IMR-90 (cell line): ENCODE results near the gene RBM8A. TPM values are rescaled to one million over a fixed set of nuclear protein-coding genes. Genes with fewer than 3 reads are reported as not detected.
A peak's percentile ranks its signal among the peaks of the same experiment; 100 is the strongest.
"Not testable (repeated sequence)": the region's sequence is repeated elsewhere in the genome, so short reads cannot be mapped to it uniquely, and the experiment has no call there.

Experiments
- ATAC-seq: fragments of 200-7000 bp; cut with Tn5 transposase; 2 replicates; pipeline ENCODE4 v1.9.1; 2020; ENCODE audit warnings: low read depth, mild to moderate bottlenecking, moderate library complexity
- BruUV-seq: library from RNA; stranded (reverse); fragments of 400-500 nt; replicated peaks from 2 replicates; lab custom pipeline; 2021; lab: Mats Ljungman, UMichigan
- CTCF ChIA-PET: fragments of 300-600 bp; formaldehyde crosslinking; extraction: SDS; loops from one replicate; lab custom pipeline; 2021; ENCODE audit warnings: antibody characterized with exemption; lab: Yijun Ruan, JAX
- POLR2A ChIA-PET: fragments of 300-600 bp; sonication (Branson Sonifier 250); formaldehyde crosslinking; loops from one replicate; lab custom pipeline; 2022; ENCODE audit warnings: antibody characterized with exemption; ENCODE audit not compliant: unreplicated experiment; lab: Charles Lee
- DNase-seq: peaks from one replicate; pipeline ENCODE4 v3.0.0; 2013
- H2AFZ ChIP-seq: replicated peaks from 2 replicates; pipeline ENCODE3; 2013; ENCODE audit warnings: low read length, mild to moderate bottlenecking; ENCODE audit not compliant: poor library complexity
- H2AK5ac ChIP-seq: 2 replicates; pipeline ENCODE4 v1.6.1; 2013; ENCODE audit warnings: low read depth, low read length, inconsistent platforms
- H2AK9ac ChIP-seq: replicated peaks from 2 replicates; pipeline ENCODE3; 2013; ENCODE audit warnings: mild to moderate bottlenecking, low read depth, low read length, moderate library complexity; ENCODE audit not compliant: poor library complexity
- H2BK120ac ChIP-seq: 2 replicates; pipeline ENCODE4 v1.6.1; 2013; ENCODE audit warnings: low read depth, low read length, inconsistent platforms
- H2BK15ac ChIP-seq: 3 replicates; pipeline ENCODE4 v1.6.1; 2013; ENCODE audit warnings: low read depth, low read length, inconsistent platforms
- H2BK20ac ChIP-seq: 2 replicates; pipeline ENCODE4 v1.6.1; 2013; ENCODE audit warnings: low read depth, mild to moderate bottlenecking, inconsistent platforms, low read length, moderate library complexity
- H2BK5ac ChIP-seq: 2 replicates; pipeline ENCODE4 v1.6.1; 2013; ENCODE audit warnings: mild to moderate bottlenecking, low read depth, low read length, inconsistent platforms; ENCODE audit not compliant: poor library complexity, severe bottlenecking
- H3K14ac ChIP-seq: replicated peaks from 2 replicates; pipeline ENCODE4 v1.6.1; 2013; ENCODE audit warnings: low read depth, low read length, inconsistent platforms
- H3K18ac ChIP-seq: 2 replicates; pipeline ENCODE4 v1.6.1; 2013; ENCODE audit warnings: low read depth, low read length, control low read depth
- H3K23ac ChIP-seq: 2 replicates; pipeline ENCODE4 v1.6.1; 2013; ENCODE audit warnings: low read depth, low read length, inconsistent platforms
- H3K27ac ChIP-seq: 2 replicates; pipeline ENCODE4 v1.5.1; 2013; ENCODE audit warnings: mild to moderate bottlenecking, control low read depth, low read length; ENCODE audit not compliant: insufficient read depth
- H3K27me3 ChIP-seq: 2 replicates; pipeline ENCODE4 v1.6.1; 2013; ENCODE audit warnings: low read length; ENCODE audit not compliant: control insufficient read depth, insufficient read depth
- H3K36me3 ChIP-seq: 2 replicates; pipeline ENCODE4 v1.6.1; 2013; ENCODE audit warnings: low read length, mixed read lengths; ENCODE audit not compliant: control insufficient read depth, insufficient read depth
- H3K4ac ChIP-seq: 2 replicates; pipeline ENCODE4 v1.6.1; 2013; ENCODE audit warnings: low read depth, low read length, inconsistent platforms
- H3K4me1 ChIP-seq: 2 replicates; pipeline ENCODE4 v1.6.1; 2013; ENCODE audit warnings: low read length, mixed read lengths; ENCODE audit not compliant: control insufficient read depth, insufficient read depth
- H3K4me2 ChIP-seq: 2 replicates; pipeline ENCODE4 v1.6.1; 2013; ENCODE audit warnings: low read depth, mild to moderate bottlenecking, control low read depth, low read length, moderate library complexity
- H3K4me3 ChIP-seq: 2 replicates; pipeline ENCODE4 v1.5.1; 2013; ENCODE audit warnings: low read depth, mild to moderate bottlenecking, control low read depth, low read length, moderate library complexity; ENCODE audit not compliant: insufficient read depth
- H3K56ac ChIP-seq: 2 replicates; pipeline ENCODE4 v1.6.1; 2013; ENCODE audit warnings: low read length, inconsistent platforms; ENCODE audit not compliant: insufficient read depth; ENCODE audit errors: extremely low read depth
- H3K79me1 ChIP-seq, 2 experiments: 2 replicates each; pipeline ENCODE4 v1.6.1; 2013; ENCODE audit warnings: low read length in 2 of 2, inconsistent platforms in 1 of 2, low read depth in 1 of 2
- H3K9ac ChIP-seq: 2 replicates; pipeline ENCODE4 v1.6.1; 2013; ENCODE audit warnings: low read depth, low read length, control low read depth
- H3K9me1 ChIP-seq: 2 replicates; pipeline ENCODE4 v1.6.1; 2013; ENCODE audit warnings: low read length, inconsistent platforms; ENCODE audit not compliant: insufficient read depth
- H3K9me3 ChIP-seq: 2 replicates; pipeline ENCODE4 v1.6.1; 2013; ENCODE audit warnings: low read length; ENCODE audit not compliant: control insufficient read depth, insufficient read depth
- H4K20me1 ChIP-seq: 2 replicates; pipeline ENCODE4 v1.6.1; 2013; ENCODE audit warnings: low read length, inconsistent platforms; ENCODE audit not compliant: insufficient read depth
- H4K5ac ChIP-seq: 2 replicates; pipeline ENCODE4 v1.6.1; 2013; ENCODE audit warnings: mild to moderate bottlenecking, low read depth, low read length, control low read depth
- H4K8ac ChIP-seq, 2 experiments: 2 replicates each; pipeline ENCODE4 v1.6.1; 2013; ENCODE audit warnings: low read depth in 2 of 2, low read length in 2 of 2, control low read depth in 1 of 2, inconsistent platforms in 1 of 2
- H4K91ac ChIP-seq: 2 replicates; pipeline ENCODE4 v1.6.1; 2013; ENCODE audit warnings: low read depth, low read length, inconsistent platforms; ENCODE audit not compliant: insufficient read depth
- BHLHE40 ChIP-seq: fragments of 150-350 bp; IDR thresholded peaks from 2 replicates; pipeline ENCODE4 v1.6.1; 2016; ENCODE audit warnings: mild to moderate bottlenecking, low read depth, low read length
- CEBPB ChIP-seq: IDR thresholded peaks from 2 replicates; pipeline ENCODE4 v1.6.1; 2012; ENCODE audit warnings: low read depth, low read length, improper control_type of control experiment
- WGBS, 2 experiments: methylation state at CpG; one replicate each; pipeline versions ENCODE4 v1.1.5 to v1.1.7; 2013; ENCODE audit warnings: missing lambda C conversion rate in 2 of 2; ENCODE audit not compliant: insufficient read length in 1 of 2; ENCODE audit errors: extremely low coverage in 2 of 2; 5-methylcytosine and 5-hydroxymethylcytosine counted together
- dilution Hi-C: fragments of 300-500 bp; cut with HindIII; formaldehyde crosslinking; loops from one replicate; pipeline ENCODE4 v1.14.3; 2018; ENCODE audit warnings: low sequenced_read_pairs; ENCODE audit not compliant: unreplicated experiment
- in situ Hi-C: fragments of 300-500 bp; cut with MboI; formaldehyde crosslinking; loops from 3 replicates; pipeline ENCODE4 v1.14.3; 2019; ENCODE audit warnings: low sequenced_read_pairs, inconsistent platforms, mixed read lengths
- intact Hi-C: fragments of 100-400 bp; cut with micrococcal nuclease; formaldehyde crosslinking; loops from 2 replicates; pipeline ENCODE4 v1.10.0; 2022
- polyA plus RNA-seq, 3 experiments: library from polyadenylated mRNA; depleted of rRNA; stranded (reverse); fragments of >200 nt; gene quantifications; 2 replicates each; pipeline ENCODE4 v1.2.3, GENCODE V29; 2012; ENCODE audit warnings: low replicate concordance in 1 of 3
- total RNA-seq: library from RNA; depleted of rRNA; stranded (reverse); fragments of >200 nt; gene quantifications from 2 replicates; pipeline ENCODE4 v1.2.3, GENCODE V29; 2012

Gene RBM8A
- total and polyA plus RNA-seq, 2 of the 4 experiments (the other 2 are of a cell fraction), result 94.1 to 251 TPM

DNA sequence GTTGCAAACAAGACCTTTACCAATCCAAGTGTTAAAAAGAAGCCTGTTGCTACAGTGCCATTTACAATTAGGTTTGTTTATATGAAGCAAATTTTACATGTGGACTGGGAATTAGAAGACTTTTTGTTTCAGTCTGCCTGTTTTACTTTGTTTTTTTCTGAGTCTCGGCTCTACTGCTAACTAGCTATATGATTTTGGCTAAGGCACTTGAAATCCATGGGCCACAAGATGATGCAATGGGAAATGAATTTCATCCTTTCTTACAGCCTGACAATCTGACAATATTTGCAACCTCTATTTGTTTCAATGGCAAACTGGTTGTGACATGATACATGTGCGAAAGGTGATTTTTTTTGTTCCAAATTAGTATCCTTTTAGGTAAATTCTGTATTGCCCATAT lies 5.0 kb downstream of the RBM8A start:
- no peak overlapping the region for H4K8ac ChIP-seq
- H3K36me3 ChIP-seq, result peaks cover 6% of the 10 kb centered on the region
- ChIA-PET CTCF (no interaction called here), POLR2A (no interaction called here)
- no peak overlapping the region for H2AFZ ChIP-seq
- dilution Hi-C loops, result no loop called here
- in situ Hi-C loops, result loop anchor here (5.0 kb wide), 1 partner anchor 50 kb away; no protein-coding TSS in a partner anchor
- H2BK20ac ChIP-seq, result no peak overlapping the region
- H3K4ac ChIP-seq, result no peak overlapping the region
- H4K91ac ChIP-seq, result no peak overlapping the region
- peaks cover 17 to 41% of the 10 kb centered on the region in 2 experiments for H3K79me1 ChIP-seq
- H3K4me3 ChIP-seq, result no peak overlapping the region
- H2AK9ac ChIP-seq, result no peak overlapping the region
- no CpG with 5 or more reads among the region's 2 CpGs for WGBS, 2 experiments
- intact Hi-C loops, result no loop called here
- TF ChIP-seq CEBPB (peak; percentile 76), BHLHE40 (no peak)
- DNase-seq (peak; percentile 24), ATAC-seq (no peak)
- no peak overlapping the region for H3K56ac ChIP-seq
- no peak overlapping the region for H3K23ac ChIP-seq
- no peak overlapping the region for H2BK5ac ChIP-seq
- no peak overlapping the region for H2BK15ac ChIP-seq
- peaks cover 6% of the 10 kb centered on the region for H3K9me1 ChIP-seq
- no peak overlapping the region for H3K18ac ChIP-seq
- no peak overlapping the region for H2BK120ac ChIP-seq
- H3K4me1 ChIP-seq, result peaks cover 11% of the 10 kb centered on the region
- BruUV-seq, result no TSS peak
- H4K5ac ChIP-seq, result no peak overlapping the region
- no peaks in the 10 kb centered on the region for H3K27me3 ChIP-seq
- no peak overlapping the region for H2AK5ac ChIP-seq
- H3K4me2 ChIP-seq, result no peak overlapping the region
- H3K27ac ChIP-seq, result no peak overlapping the region
- H3K14ac ChIP-seq, result no peak overlapping the region
- no peak overlapping the region for H3K9ac ChIP-seq
- H4K20me1 ChIP-seq, result no peaks in the 10 kb centered on the region
- H3K9me3 ChIP-seq, result no peaks in the 10 kb centered on the region

GRCh38 chr1:145920297-145920696 lies 7.0 kb downstream of the RBM8A start:
- dilution Hi-C loops, H2AFZ ChIP-seq, H3K4ac ChIP-seq, CTCF ChIA-PET, DNase-seq, H4K8ac ChIP-seq, H3K9me3 ChIP-seq, H3K23ac ChIP-seq, H2BK15ac ChIP-seq, H3K14ac ChIP-seq, H2AK5ac ChIP-seq, ATAC-seq, intact Hi-C loops, H4K5ac ChIP-seq, H3K36me3 ChIP-seq, H3K27ac ChIP-seq, H4K91ac ChIP-seq, H3K4me1 ChIP-seq, H3K9me1 ChIP-seq, H2AK9ac ChIP-seq, H3K9ac ChIP-seq, H4K20me1 ChIP-seq, H2BK5ac ChIP-seq, H2BK120ac ChIP-seq, H2BK20ac ChIP-seq, H3K4me2 ChIP-seq, H3K27me3 ChIP-seq, H3K4me3 ChIP-seq, H3K18ac ChIP-seq, BruUV-seq, H3K56ac ChIP-seq: not testable (repeated sequence)
- WGBS, 2 experiments, result no CpG with 5 or more reads among the region's 4 CpGs
- in situ Hi-C loops, result loop anchor here (5.0 kb wide), 1 partner anchor 48 kb away; no protein-coding TSS in a partner anchor
- POLR2A ChIA-PET, result interaction anchor here (0.7 kb wide), 1 partner anchor 13 kb away, joined by 5 read pairs; no protein-coding TSS in a partner anchor
- H3K79me1 ChIP-seq, result peaks cover 15 to 31% of the 10 kb centered on the region in 2 experiments
